ENCODE results near the gene VTN.

Gene VTN

DNA sequence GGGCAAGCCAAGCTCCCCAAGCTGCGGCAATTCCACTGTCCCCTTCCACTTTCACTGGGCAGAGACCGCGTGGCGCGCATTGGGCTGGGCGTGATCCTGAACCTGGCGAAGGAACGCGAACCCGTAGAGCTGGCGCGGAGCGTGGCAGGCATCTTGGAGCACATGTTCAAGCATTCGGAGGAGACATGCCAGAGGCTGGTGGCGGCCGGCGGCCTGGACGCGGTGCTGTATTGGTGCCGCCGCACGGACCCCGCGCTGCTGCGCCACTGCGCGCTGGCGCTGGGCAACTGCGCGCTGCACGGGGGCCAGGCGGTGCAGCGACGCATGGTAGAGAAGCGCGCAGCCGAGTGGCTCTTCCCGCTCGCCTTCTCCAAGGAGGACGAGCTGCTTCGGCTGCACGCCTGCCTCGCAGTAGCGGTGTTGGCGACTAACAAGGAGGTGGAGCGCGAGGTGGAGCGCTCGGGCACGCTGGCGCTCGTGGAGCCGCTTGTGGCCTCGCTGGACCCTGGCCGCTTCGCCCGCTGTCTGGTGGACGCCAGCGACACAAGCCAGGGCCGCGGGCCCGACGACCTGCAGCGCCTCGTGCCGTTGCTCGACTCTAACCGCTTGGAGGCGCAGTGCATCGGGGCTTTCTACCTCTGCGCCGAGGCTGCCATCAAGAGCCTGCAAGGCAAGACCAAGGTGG is 11.2 kb upstream of the VTN start:
- peak; percentile 14 for DNase-seq (ENCODE audit: low read depth)
- TF ChIP-seq, protein P1, sequence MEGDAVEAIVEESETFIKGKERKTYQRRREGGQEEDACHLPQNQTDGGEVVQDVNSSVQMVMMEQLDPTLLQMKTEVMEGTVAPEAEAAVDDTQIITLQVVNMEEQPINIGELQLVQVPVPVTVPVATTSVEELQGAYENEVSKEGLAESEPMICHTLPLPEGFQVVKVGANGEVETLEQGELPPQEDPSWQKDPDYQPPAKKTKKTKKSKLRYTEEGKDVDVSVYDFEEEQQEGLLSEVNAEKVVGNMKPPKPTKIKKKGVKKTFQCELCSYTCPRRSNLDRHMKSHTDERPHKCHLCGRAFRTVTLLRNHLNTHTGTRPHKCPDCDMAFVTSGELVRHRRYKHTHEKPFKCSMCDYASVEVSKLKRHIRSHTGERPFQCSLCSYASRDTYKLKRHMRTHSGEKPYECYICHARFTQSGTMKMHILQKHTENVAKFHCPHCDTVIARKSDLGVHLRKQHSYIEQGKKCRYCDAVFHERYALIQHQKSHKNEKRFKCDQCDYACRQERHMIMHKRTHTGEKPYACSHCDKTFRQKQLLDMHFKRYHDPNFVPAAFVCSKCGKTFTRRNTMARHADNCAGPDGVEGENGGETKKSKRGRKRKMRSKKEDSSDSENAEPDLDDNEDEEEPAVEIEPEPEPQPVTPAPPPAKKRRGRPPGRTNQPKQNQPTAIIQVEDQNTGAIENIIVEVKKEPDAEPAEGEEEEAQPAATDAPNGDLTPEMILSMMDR (conservative IDR thresholded peaks at IDR 0.05; ENCODE audit: low read depth, low read length), result peak; percentile 47
- no peak overlapping the region for H3K4me3 ChIP-seq (ENCODE audit: low read depth, low read length)

GRCh38 chr17:28379814-28380801 is 10.0 kb upstream of the VTN start:
- peak; percentile 26 for DNase-seq (ENCODE audit: low read depth)
- no peak overlapping the region for H3K4me3 ChIP-seq (ENCODE audit: low read depth, low read length)
- TF ChIP-seq, protein P1 (conservative IDR thresholded peaks at IDR 0.05; ENCODE audit: low read depth, low read length), result no peak

DNA sequence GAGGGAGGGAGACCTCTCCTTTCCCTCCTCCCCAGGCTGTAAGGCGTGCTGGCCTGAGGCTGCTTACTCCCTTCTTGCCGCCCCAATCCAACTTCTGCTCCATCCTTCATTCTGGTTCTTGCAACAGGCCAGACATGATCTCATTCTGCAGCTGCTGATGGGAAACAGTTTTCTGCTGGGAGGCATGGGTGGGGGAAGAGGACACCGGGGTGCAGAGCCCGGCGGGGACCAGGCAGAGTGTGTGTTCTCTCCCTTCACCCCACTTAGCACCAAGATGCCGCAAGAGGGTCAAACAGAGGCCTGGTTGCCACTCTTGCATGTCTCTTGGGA is 2.8 kb upstream of the VTN start:
- no peak for DNase-seq (ENCODE audit: low read depth)
- TF ChIP-seq, protein P1 (conservative IDR thresholded peaks at IDR 0.05; ENCODE audit: low read depth, low read length), result no peak
- no peak overlapping the region for H3K4me3 ChIP-seq (ENCODE audit: low read depth, low read length)

GRCh38 chr17:28372203-28372944 is 2.3 kb upstream of the VTN start:
- DNase-seq (ENCODE audit: low read depth), result peak; percentile 23
- TF ChIP-seq, protein P1 (conservative IDR thresholded peaks at IDR 0.05; ENCODE audit: low read depth, low read length), result no peak
- peak overlapping the region; percentile 56 for H3K4me3 ChIP-seq (ENCODE audit: low read depth, low read length)

DNA sequence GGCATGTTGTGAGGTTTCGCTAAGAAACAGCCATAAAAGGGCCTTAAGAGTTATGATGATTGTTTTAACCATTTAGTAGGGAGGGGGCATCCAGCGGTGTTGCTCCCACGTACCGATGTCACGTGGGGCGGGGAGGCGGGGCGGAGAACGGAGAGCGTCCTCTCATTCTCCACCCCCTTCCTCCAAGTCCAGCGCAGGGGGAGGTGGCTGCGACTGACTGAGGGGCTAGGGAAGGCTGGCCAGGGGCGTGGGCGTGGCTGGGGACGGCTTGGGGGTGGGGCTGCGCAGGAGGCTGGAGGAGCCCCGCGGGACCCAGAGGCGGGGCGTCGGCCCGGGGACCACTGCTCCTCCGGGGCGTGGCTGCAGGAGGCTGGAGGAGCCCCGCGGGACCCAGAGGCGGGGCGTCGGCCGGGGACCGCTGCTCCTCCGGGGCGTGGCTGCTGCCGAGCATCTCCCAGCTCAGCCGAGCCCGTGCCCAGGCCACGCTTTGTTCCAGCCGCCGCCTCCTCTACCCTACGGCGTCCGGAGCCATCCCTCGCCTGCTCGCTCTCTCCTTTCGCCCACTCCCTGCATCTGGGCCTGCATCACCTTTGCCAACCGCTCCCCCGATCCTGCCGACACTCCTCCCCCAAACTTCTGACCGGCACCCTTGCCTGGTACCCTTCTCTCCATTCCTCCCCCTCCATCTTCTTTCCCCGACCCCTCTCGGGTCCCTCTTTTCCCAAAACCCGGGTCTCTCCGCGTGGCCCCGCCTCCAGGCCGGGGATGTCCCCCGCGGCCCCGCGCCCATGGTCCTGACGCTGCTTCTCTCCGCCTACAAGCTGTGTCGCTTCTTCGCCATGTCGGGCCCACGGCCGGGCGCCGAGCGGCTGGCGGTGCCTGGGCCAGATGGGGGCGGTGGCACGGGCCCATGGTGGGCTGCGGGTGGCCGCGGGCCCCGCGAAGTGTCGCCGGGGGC is 1.4 kb upstream of the VTN start, which contains the start of gene SARM1:
TSS of gene SARM1 (plus strand) at position 450 of the 958 bp plus-strand sequence. CDS start at position 789, 339 bp downstream.
- H3K4me3 ChIP-seq (ENCODE audit: low read depth, low read length), result peak within 1 kb of the TSS; percentile 56
- TF ChIP-seq, protein P1 (conservative IDR thresholded peaks at IDR 0.05; ENCODE audit: low read depth, low read length), result no peak
- peak; percentile 79 for DNase-seq (ENCODE audit: low read depth)

DNA sequence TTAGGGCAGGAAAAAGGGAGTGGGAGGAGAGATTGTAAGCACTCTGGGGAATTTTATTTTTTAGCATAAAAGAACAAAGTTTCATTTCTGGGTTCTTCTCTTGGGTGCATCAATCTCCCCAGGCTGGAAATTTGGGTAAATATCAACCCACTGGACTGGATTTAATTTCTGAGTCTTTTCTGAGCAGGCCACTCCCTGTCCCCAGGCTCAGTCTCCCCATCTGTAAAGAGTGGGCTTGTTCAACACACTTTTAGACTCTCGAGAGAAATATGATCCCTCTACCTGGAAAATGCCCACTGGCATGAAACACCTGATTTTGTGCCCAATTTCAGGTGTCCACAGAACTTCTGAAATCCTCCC is 617 bp upstream of the VTN start:
- TF ChIP-seq, protein P1 (conservative IDR thresholded peaks at IDR 0.05; ENCODE audit: low read depth, low read length), result no peak
- H3K4me3 ChIP-seq (ENCODE audit: low read depth, low read length), result no peak overlapping the region
- no peak for DNase-seq (ENCODE audit: low read depth)
